HG03045 (cell line): ENCODE measurements around the gene TSPOAP1.

Source experiments
- ATAC-seq: cut with Tn5 transposase; IDR thresholded peaks from one replicate; pipeline ENCODE4 v1.9.1; 2021; ENCODE audit warnings: mild to moderate bottlenecking, moderate library complexity; ENCODE audit not compliant: unreplicated experiment

Gene TSPOAP1, protein sequence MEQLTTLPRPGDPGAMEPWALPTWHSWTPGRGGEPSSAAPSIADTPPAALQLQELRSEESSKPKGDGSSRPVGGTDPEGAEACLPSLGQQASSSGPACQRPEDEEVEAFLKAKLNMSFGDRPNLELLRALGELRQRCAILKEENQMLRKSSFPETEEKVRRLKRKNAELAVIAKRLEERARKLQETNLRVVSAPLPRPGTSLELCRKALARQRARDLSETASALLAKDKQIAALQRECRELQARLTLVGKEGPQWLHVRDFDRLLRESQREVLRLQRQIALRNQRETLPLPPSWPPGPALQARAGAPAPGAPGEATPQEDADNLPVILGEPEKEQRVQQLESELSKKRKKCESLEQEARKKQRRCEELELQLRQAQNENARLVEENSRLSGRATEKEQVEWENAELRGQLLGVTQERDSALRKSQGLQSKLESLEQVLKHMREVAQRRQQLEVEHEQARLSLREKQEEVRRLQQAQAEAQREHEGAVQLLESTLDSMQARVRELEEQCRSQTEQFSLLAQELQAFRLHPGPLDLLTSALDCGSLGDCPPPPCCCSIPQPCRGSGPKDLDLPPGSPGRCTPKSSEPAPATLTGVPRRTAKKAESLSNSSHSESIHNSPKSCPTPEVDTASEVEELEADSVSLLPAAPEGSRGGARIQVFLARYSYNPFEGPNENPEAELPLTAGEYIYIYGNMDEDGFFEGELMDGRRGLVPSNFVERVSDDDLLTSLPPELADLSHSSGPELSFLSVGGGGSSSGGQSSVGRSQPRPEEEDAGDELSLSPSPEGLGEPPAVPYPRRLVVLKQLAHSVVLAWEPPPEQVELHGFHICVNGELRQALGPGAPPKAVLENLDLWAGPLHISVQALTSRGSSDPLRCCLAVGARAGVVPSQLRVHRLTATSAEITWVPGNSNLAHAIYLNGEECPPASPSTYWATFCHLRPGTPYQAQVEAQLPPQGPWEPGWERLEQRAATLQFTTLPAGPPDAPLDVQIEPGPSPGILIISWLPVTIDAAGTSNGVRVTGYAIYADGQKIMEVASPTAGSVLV (N-terminal part only)

DNA sequence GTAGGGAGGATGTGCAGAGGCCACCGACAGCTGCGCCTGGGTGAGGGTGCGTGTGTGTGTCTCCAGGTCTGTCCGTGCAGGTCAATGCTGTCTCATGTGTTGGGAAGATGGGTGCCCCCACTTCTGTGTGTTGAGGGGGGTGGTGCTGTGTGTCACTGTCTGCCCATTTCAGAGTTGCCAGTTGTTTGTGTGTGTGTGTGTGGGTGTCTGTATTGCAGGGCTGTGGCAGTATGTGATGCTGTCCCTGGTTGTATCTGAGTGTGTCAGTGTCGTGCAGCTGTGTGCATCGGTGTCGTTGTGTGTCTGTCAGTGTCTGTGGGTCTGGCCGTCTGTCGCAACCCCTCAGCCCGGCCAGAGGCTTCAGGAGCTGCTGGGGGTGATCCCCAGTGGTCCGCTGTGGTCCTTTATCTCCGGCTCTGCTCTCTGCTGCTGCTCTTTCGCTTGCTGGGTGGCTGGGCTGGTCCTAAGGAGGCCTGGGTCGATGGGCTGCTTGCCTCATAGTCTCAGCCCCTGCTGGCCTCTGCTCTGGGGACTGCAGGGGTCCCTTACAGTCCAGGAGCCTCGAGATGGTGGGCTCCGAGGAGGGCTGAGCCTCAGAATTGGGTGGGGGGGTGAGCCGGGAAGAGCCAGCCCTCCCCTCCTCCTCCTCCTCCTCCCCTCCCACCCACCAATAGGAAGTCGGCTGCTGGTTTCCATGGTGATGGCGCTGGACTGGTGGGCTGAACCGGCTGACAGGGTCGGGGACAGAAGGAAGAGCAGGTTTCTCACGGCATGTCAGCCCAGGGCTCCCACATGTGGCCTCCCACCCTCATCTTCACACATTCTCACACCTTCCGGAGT is at the start of gene TSPOAP1:
Gene TSPOAP1, minus strand, starts transcription at position 601 of the 840 bp plus-strand sequence. CDS start 875 bp downstream, outside the sequence.
- ATAC-seq: no peak

DNA sequence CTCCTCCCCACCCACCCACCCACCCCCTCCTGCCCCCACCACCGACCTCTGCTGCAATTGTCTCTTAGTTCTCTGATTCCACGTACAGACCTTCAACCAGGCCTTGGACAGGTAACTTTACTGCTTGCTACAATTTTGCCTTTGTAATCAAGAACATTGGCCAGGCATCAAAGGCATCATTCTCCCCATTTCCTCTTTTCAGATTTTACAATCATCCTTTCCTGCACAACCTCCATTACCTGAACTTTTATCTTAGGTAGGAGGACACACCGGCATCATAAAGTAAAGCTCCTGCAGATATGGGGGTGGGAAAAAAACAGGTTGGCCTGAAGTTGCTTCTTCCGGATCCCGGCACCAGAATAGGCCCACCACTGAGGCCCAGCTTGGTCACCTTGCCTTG is 49.1 kb upstream of the TSPOAP1 start:
- ATAC-seq: no peak

DNA sequence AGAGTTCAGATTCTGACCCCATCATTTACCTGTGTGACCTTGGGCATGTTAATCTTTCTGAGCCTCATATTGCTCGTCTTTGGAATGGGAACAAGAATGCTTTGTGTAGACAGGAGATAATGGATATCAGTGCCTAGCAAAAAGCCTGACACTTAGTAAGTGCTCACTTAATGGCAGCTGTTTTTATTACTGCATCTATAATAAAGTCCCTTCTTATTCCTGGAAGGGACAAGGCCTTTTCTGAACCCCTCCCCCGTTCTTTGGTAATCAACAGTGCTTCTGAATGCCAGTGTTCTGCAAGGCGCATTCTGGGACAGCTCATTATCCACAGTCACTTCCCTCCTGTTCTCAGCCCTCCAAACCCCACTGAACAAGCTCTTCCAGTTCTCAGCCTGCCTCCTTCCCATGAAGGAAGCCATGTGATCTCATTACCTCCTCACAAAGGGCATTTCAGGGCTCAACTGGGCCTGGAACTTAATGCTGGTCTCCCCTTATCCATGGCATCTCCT is 48.6 kb upstream of the TSPOAP1 start:
- ATAC-seq: no peak

DNA sequence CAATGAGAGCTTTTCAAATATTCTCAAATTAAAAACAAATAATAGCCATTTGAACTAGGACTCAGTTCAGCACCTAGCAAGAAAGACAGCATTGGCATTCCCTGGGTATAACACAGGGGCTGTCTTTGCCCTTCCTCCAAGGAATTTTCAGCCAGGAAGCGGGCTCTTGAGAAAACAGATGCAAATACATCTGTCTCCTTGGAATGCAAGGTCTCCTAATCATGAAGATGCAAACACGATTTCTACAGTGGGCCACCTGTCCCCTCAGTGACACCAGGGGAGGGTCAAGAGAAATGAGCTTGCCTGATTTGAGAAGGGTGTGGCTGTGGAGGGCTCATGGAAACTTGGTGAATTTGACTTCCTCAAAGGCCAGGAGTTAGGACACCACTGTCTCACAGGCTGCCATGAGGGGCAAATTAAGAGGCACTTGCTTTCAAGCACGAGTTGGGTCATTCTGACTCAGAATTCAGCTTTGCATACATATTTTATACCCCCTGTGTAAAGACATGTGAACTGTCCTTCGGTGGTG is 47.9 kb upstream of the TSPOAP1 start:
- no peak for ATAC-seq

DNA sequence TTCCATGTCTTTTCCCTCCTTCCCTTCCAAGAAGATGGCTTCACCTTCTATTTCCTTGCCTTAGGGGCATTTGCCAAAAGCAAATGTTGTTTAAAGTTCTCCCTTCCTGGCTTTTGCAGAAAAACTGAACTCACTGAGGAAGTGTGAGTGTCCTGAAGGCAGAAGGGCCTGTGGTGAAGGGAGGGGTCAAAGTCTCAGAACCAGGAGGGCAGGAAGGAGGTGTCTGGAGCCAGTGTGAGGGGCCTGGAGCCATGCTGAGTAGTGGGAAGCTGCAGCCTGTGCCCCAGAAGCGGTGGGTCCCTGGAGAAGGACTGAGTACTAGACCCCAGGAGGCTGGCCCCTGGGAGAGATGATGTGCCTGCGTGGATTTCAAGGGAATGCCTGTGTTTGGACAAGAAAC is 47.2 kb upstream of the TSPOAP1 start:
- no peak for ATAC-seq

DNA sequence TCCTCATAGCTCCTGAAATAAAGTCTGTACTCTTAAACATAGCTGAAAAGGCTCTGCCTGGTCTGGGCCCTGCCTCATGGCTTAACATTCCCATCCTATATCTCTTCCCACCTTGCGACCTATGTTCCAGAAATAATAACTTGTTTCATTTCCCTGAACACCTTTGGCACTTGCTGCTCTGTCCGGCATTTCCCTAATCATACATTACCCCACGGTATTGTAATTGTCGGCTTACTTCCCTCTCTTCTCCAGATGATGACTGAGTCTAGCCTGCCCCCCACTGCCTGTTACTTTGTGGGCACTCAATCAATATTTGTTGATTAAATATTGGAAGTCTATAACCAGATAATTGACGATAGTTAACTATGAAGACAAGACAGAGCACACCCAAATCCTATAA is 46.7 kb upstream of the TSPOAP1 start:
- no peak for ATAC-seq

DNA sequence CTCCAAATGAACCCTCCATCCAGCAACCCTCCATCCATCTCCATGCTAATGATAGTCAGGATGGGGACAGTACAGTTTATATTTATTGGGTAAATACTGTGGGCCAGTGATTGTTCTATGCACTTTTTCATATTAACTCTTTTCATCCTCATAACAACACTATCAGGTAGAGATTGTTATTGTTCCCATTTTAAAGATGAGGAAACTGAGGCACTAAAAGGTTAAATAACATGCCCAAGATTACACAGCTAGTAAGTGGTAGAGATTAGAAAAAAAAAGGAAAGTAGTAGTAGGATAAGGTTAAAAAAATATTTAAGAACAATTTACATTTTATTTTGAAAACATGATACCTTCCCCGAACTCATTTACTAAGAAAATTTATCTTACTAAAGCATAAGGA is 45.3 kb upstream of the TSPOAP1 start:
- ATAC-seq: no peak

DNA sequence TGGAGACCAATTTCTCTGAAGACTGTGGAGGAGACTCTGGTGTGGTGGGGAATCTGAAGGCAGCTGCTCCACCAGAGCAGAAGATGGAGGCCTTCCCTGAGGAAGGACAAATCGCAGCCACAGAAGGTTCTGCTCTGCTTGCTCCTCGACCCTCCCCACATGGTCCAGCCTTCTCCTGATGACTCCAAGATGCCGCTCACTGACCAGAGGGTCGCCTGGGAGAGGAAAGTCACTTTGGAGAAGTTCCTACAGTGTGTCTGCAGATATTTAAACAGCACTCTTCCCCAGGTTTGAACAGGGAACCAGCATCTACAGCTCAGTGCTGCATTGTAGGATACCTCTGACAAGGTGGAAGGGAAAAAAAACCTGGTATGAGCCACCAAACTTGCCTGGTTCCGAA is 44.4 kb upstream of the TSPOAP1 start:
- no peak for ATAC-seq

DNA sequence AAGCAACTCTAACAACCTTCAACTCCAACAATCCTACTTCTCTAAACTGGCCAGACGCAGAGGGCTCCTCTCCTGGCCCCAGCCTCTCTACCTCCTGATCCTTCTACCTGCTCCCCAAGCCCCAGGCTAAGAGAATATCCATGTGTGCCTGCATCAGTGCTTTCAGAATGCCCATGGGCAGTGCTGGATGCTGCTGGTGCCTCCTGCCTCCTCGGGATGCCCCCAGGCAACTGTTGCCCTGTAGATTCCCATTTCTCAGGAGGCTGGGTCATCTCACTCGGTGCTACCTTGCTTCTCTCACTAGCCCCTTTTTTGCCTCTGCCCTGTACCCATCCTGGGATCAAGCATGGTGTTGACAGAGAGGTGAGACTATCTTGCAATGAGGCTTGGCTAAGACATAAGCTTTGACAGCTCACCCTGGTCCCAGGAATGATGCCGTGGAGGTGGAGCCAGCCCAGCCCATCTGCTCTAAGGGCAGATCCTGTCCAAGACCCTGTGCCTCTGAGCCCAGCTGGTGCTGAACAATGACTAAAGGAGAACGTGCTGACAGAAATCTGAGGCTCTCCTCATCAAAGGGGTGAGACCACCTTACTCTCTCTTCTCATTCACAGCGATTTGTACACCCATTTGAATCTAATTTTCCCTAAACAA is 42.8 kb upstream of the TSPOAP1 start:
- no peak for ATAC-seq

DNA sequence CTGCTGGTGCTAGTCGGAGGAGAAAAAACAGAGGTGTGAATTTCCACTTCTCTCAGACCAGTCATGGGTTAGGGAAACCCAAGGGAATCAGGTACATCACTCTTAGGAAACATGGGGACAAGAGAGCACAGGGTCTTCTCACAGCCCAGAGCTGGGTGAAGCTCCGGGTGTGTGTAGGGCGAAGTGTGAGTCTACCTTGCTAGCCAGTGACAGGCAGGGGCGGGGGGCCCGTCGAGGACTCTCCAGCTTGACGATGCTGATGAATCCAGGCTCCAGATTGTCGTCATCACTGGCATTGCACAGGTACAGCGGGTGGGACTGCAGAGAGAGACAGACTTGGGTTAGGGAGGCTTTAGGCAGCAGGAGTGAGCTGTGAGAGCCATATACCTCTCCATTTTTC is 42.1 kb upstream of the TSPOAP1 start:
- no peak for ATAC-seq

DNA sequence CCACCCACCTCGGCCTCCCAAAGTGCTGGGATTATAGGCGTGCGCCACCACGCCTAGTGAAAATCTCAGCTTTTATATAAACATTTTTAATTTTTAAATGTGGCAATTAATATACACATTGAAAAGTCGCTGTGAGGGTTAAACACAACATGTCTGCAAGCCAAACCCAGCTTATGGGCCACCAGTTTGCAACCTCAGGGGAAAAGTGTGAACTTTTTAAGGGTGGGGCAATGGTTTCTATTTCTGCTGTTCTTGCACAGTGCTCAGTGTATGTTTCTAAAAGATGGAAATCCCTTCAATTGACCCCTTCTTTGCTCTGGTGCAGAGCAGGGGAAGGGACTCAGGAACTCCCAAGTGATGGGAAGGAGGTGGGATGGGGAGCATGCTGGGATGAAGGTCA is 41.7 kb upstream of the TSPOAP1 start:
- no peak for ATAC-seq

DNA sequence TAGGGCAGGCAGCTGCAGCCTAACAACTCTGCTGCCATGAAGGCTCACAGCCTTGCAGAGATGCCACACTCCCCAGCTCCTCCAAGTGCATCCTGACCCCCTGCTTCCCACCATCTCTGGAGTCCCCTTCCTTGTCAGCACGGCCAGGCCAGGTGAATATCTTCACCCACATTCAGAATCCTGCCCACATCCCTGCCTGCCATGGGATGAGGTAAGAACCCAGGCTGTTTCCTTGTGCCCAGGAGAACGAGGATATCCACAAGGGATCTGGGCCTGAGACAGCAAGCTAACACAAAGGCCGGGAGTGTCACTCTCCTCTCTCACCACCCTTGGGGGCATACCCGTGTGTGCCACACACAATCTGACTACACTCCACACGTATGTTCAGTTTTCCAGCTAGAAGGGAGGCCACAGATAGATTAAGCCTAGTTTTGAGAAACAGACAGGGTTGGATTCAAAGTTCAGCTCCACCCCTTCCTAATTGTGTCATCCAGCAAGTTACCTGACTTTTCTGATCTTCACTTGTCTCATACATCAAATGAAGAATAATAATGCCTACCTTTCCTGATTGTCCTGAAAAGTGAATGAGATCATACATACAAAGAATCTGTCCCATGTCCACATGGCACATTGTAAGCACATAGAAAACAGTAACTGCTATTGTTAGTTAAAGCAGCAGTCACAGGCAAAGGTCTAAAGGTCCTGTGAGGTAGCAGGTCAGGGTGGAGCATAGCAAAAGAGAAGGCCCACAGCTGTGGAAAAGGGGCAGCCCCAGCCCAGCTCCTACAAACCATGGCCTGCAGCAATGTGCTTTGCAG is 40.8 kb upstream of the TSPOAP1 start:
- no peak for ATAC-seq

DNA sequence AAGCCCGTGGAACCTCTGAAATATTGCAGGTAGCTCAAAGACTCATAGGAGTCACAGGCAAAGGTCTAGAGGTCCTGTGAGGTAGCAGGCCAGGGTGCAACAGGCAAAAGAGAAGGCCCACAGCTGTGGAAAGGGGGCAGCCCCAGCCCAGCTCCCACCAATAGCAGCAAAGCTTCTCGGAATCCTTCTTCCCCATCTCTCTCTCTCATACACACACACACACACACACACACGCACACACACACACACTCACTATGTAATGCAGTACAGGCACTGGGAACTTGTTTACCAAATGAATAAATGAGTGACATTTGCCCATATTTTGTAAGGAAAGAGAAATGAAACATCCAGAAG is 40.2 kb upstream of the TSPOAP1 start:
- ATAC-seq: no peak

DNA sequence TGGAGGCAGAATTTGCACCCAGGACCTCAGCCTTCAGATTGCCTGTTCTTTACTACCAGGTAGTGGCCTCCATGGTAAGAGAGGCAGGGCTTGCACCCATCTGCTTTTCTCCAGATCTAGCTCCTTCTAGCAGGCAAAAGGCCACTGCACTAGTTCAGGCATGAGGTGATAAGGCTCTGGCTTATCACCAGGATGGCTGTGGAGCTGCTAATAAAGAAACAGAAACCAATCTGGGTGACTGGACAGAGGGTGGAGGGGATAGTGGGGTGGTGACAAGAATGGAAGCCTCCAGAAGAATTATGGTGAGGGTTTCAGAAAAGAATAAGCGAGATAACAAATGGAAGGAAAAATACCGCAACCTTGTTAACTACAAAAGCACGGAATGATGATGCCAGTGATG is 38.9 kb upstream of the TSPOAP1 start:
- no peak for ATAC-seq

DNA sequence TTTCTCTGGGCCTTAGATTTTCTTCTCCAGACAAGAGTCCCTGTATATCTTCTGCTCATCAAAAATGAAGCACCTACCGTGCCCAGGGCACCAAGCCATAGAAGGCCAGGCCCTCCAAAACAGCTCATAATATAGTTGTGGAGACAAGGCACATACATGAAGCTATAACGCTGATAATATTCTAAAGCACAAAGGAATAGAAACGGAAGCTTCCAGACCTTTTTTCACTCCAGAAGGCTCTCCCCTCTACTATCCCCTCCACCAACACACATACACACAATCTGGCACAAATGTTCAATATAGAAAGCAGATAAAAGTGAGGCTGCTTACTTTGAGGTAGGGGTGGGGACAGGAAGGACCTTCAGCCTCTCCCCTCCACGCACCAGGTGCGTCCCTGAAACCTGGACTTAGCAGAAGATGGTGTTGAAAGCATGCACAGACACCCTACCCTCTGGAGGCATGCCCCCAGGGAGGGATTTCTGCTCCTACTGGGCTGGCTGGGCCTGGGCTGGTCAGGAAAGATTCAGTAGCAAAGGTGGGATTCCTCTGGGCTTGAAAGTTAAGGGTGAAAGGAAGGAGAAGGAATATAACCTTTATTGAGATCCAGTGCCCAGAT is 37.5 kb upstream of the TSPOAP1 start:
- no peak for ATAC-seq

DNA sequence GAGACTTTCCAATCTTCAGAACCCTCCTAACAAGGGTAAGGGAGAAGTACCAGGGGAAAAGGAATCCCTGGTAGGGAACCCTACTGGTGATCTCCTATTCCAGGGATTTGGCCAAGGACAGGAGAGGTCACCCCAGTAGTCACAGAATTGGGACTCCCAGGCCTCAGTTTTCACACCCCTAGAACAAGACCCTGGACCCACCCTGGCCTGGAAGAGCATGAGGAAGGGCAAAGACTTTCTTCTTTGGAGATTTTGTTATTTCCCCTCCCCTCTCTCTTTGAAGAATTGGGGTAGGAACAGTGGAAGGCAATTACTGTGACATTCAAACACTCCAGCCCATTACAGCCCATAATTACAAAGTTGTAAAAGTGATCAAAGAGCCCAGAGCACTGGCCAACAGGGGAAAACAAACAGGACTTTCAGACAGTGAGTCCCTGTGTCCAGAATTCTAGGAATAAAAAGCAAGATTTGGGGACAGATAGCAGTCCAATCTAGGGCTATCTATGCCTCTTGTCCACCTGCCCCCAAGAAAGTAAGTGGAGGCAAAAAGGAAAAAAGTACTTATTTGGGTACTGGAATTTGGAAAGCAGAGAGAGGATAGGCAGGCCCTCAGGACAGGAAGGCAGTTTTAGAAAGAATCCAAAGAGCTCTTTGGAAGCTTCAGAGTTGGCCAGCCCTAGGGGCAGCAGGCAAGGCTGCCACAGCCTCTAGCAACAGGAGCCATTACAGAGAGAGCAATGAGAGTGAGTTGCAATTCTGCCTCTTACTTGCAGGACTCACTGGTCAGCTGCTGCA is 36.8 kb upstream of the TSPOAP1 start:
- no peak for ATAC-seq

DNA sequence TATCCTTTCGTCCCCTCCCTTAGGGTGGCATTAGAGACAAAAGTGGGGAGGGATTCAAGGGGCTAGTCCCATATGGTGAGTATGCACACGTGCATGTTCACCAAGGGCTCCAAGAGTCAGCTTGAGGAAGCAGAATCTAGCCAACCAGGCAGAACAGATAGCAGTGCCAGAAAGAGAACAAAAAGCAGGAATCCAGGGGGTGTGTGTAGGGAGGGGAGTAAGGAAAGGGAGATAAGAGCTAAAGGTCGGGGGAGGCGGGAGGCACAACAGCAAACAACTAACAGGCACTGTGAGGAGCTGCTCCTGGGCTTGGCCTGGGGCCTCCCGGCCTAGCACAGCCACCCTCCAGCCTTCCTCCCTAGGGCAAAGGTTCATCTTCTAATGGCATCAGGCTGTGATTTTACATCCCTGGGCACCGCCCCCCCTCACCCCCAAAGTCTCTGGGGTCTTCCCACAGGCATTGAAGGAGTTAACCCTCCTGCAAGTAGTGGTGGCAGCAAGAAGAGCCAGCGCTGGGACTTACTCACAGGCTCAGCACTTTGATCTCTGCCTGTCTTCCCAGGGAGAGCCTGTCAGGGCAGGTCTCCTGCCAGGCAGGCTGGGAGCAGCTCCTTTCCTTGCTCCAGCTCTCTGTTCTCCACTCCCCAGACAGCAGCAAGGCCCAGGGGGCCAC is 35.8 kb upstream of the TSPOAP1 start:
- no peak for ATAC-seq
